Left lobe of liver (tissue), 2 donors: ENCODE measurements around the gene TPCN1. TPM values are rescaled to one million over a fixed set of nuclear protein-coding genes. Genes with fewer than 3 reads are reported as not detected.
A peak's percentile ranks its signal among the peaks of the same experiment; 100 is the strongest.

Source experiments
- ATAC-seq: fragments of 200-7000 bp; cut with Tn5 transposase; one replicate; pipeline ENCODE4 v1.9.1; 2020; ENCODE audit warnings: mild to moderate bottlenecking, moderate library complexity
- DNase-seq: peaks from one replicate; pipeline ENCODE4 v3.0.0-alpha.2; 2020; ENCODE audit warnings: low spot score
- total RNA-seq: library from RNA; stranded (reverse); gene quantifications from one replicate; pipeline ENCODE4 v1.2.1, GENCODE V29; 2021
- donor health status: DM: no; HTN: no; CAD: no; lungs with moderate emphysema.
- donor health status: DM: no; HTN: yes; CAD: no.

Gene TPCN1
- total RNA-seq, 1 donor from 2014 or later = 33.1 TPM

DNA sequence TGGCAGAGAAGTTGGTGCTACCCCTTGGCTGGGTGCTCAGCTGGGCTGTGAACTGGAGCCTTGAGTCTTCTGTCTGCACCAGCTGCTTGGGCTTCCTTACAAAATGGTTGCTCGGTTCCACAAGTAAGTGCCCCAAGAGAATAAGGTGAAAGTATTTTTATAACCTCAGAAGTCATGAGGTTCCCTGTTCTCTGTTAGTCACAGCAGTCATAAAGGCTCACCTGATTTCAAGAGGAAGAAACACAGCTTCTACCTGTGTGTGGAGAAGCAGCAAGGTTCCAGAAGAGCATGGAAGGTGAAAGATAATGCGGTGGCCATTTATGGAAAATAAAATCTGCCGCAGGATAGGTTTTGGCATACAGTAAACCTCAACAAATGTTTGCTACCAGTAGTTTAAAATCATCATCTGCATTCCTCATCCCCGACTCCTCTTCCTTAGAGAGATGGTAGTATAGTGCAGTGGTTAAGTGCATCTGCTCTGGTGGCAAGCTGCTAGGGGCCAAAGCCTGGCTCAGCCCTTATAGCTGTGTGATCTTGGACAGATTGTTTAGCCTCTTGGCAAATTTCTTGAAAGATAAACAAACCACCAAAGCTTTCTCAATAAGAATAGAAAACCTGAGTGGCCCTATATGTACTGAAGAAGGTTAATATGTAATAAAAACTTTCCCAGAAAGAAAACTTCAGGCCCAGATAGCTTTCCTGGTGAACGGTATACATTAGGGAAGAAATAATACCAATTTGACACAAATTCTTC is 32.4 kb downstream of the TPCN1 start:
- ATAC-seq (no peak), DNase-seq (no peak)

DNA sequence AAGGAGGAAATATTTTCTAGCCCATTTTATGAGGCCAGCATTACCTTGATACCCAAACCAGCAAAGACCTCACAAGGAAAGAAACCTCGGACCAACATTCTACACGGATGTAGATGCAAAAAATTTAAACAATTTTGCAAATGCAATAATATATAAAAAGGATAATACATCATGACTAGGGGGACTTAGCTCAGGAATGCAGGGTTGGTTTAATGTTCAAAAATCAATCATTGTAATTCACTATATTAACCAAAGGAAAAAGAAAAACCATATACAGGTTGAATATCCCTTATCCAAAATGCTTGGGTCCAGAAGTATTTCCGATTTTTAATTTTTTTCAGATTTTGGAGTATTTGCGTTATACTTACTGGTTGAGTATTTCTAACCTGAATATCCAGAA is 33.0 kb downstream of the TPCN1 start:
- ATAC-seq = no peak
- no peak for DNase-seq

DNA sequence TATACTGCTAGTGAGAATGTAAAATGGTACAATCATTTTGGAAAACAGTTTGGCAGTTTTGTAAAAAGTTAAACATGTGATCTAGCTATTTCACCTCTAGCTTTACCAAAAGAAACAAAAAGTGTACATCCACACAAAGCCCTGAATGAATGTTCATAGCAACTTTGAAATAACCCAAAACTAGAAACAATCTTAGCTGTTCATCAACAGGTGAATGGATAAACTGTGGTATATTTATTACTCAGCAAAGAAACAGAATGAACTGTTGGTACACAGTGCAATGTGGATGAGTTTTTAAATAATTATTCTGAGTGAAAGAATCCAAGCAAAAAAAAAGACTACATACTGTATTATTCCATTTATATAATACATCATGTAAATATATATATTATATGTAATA is 36.3 kb downstream of the TPCN1 start:
- ATAC-seq = no peak
- DNase-seq = no peak

DNA sequence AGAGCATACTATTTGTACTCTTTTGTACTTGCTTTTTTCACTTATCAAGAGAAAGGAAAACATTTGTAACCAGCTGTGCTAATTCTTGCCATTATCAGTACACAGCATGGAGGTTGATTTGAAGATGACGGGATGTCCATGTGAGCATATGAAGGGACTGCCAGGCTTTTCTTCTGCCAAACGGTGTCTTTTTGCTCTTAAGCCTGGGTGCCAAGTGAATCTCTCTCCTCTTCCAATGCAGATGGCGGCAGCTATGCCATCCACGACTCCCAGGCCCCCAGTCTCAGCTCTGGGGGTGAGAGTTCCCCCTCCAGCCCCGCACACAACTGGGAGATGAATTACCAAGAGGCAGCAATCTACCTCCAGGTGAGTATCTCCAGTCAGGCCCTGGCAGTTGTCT is 38.9 kb downstream of the TPCN1 start:
- DNase-seq (no peak), ATAC-seq (peak; percentile 23)

DNA sequence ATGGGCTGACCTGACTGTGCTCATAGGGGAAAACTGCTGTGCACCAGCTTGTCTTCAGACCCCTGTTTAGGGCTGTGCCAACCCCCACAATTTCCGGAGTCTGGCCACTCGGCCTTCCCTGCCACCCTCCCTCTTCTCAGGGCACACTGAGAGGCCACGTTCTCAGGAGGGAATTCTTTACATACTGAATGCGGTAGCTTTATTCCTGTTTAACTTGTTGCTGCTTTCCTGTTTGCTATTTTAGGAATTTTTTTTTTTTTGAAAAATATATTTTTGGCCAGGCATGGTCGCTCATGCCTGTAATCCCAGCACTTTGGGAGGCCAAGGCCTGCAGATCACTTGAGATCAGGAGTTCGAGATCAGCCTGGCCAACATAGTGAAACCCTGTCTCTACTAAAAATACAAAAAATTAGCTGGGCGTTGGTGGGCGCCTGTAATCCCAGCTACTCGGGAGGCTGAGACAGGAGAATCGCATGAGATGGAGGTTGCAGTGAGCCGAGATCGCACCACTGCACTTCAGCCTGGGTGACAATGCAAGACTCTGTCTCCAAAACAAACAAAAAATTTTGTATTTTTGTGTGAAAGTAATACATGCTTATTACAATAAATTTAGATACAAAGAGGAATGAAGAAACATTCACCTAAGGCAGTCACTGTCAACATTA is 39.5 kb downstream of the TPCN1 start:
- ATAC-seq (no peak), DNase-seq (no peak)

DNA sequence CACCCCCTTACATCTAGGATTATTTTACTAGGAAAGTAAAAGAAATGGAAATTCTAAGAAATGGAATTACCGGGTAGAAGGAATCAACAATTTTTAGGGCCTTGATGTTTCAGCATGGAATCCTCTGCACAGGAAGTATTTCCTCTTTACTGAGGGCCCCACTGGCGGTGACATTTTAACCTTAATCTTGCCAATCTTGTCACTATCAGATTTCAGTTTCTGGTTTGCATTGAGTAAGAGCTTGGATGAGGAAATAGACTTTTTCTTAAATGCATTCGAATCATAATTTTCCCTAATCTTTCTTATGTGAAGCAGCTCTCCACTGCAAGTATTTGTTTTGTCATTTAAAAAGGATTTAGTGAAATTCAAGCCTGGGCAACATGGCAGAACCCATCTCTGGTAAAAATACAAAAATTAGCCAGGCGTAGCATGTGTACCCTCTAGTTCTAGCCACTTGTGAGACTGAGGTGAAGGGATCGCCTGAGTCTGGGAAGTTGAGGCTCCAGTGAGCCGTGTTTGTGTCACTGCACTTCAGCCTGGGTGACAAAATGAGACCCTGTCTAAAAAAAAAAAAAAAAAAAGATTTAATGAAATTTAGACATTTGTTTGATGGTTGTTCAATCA is 40.7 kb downstream of the TPCN1 start:
- no peak for ATAC-seq
- DNase-seq = no peak

DNA sequence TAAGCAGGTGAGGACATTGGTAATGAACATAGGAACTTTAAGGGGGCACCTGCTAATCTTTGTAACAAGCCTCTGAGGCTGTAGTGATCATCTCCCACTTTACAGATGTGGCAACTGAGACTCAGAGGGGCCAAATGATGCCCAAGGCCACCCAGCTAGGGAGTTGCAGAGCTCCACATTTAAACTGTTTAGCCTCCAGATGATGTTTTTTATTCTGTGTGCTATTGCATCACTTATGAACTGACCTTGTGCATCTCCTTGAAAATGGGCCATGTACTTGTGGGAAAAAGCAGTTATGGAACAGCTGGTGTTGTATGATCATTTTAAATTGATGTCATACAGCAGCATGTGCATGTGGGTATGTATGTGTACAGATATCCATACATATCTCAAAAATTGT is 41.4 kb downstream of the TPCN1 start:
- DNase-seq = no peak
- ATAC-seq = no peak

DNA sequence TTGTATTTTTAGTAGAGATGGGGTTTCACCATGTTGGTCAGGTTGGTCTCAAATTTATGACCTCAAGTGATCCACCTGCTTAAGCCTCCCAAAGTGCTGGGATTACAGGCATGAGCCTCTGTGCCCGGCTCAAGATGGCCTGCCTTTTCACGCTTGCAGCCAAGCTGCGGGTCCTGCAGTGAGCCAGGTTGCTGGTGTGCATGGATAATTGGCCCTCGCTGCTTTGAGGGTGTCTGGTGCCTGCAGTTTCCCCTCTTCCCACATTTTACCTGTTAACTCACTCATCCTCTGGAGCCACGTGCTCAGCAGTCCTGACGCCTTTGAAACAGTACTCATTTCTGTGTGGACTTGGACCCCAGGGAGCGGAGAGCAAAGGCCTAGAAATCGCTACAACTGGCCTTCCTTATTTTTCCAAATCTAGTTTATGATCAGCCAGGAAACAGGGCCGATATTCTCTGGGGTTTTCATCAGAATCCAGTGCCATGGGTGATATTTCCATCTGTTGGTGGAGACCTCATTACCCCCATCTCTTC is 42.2 kb downstream of the TPCN1 start:
- peak; percentile 34 for ATAC-seq
- DNase-seq = peak; percentile 81

DNA sequence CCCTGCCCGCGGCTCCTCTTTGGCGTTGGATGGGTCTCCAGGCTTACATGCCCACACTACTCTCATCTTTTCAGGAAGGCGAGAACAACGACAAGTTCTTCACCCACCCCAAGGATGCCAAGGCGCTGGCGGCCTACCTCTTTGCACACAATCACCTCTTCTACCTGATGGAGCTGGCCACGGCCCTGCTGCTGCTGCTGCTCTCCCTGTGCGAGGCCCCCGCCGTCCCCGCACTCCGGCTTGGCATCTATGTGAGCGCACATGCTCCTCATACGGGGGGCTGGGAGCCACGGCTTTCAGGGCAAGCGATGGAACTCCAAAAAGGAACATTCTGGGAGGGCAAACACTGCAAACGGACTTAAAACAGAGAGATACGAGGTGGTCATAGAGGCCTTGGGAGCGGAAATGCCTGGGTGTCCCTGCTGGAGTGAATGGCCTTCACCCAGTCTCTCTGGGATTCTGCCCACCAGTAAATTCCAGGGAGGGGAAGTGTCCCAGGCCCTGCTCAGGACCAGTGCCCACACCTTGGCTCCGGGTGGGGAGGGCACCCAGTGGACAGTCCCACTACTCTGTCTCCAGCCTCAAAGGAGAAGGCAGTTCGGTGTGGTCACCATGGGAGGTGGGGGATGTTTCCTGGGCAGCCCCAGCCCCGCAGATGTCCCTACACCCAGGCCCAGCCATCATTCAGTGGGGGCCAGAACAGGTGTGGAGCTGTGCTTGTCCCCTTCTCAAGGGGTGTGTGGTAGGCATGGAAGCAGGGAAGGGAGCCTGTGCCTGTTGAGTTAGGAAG is 45.0 kb downstream of the TPCN1 start:
- no peak for ATAC-seq
- no peak for DNase-seq

DNA sequence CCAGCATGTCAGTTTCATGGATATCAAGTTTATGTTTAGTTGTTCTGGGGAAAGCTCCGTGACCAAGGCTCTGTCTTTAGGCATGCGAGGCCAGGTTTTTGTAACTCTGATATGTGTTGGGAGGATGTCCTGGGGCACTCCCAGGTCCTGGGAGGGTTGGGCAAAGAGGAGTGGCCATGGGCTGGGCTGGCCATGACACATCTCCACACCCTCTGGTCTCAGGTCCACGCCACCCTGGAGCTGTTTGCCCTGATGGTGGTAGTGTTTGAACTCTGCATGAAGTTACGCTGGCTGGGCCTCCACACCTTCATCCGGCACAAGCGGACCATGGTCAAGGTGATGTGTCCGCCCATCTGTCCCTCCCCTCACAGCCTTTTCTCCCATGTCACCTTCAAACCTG is 46.4 kb downstream of the TPCN1 start:
- no peak for ATAC-seq
- no peak for DNase-seq

DNA sequence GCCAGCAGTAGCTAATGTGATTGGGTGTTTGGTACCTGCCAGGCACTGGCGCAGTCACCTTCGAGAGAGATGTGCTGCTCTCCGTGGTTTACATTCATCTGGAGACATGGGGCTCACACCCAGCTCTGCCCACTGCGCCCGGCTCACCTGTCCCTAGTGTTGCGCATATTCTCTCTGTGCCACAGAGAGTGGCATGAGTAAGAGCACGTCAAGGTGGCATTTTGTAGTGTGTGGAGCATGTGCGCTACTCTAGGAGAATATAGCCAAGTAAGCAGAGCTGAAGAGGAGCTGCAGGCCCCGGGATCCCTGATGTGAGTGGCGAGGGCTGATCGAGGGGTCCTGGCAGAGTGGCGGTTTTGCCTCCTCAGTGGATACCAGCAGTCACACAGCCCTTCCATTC is 46.9 kb downstream of the TPCN1 start:
- no peak for DNase-seq
- ATAC-seq = no peak

DNA sequence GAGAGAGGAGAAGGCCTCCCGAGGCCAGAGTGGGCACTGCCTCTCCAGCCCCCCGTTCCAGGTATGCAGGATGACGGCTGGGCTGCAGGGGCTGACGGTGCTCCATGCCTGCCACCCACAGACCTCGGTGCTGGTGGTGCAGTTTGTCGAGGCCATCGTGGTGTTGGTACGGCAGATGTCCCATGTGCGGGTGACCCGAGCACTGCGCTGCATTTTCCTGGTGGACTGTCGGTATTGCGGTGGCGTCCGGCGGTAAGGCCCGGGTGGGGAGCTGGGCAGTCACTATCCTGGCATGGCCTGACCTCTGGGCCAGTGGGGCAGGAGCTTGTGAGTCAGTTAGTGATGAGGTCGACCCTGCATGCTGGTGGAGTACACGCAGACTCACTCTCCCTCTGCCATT is 47.4 kb downstream of the TPCN1 start:
- no peak for DNase-seq
- no peak for ATAC-seq

DNA sequence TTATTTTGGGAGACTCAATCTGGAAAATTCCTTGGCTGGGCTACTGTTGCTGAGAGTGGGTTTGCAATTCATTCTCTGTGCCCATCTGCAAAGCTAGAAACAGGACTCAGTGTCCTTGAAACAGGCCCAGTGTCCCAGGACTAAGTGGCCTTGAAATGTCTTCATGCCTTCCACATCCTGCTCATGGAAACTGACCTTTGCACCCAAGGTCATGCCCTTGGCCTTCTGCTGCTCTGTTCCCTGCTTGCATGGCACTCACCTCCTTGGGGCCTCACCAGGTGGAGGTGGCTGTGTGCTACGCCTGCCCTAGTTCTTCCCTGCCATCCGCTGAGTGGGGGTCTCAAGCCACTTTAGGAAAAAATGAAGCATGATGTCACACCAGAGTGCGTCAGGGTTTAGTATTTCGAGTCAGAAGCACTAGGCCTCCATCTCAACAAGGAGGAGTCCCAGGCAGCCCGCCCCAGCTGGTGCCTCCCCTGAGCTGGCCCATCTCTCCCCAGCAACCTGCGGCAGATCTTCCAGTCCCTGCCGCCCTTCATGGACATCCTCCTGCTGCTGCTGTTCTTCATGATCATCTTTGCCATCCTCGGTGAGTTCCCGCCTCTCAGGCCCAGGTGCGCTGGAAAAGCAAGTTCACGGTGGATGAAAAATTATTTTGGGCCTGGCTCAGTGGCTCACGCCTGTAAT is 48.1 kb downstream of the TPCN1 start:
- no peak for ATAC-seq
- DNase-seq = no peak

DNA sequence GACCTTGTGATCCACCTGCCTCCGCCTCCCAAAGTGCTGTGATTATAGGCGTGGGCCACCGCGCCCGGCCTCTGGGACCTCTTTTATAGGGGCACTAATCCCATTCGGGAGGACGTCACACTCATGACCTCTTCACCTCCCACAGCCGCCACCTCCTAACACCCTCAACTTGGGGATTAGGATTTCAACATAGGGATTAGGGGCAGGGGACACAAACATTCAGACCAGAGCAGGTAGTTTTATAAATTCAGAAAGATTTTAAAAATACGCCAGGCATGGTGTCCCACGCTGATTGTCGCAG is 49.4 kb downstream of the TPCN1 start:
- DNase-seq = no peak

DNA sequence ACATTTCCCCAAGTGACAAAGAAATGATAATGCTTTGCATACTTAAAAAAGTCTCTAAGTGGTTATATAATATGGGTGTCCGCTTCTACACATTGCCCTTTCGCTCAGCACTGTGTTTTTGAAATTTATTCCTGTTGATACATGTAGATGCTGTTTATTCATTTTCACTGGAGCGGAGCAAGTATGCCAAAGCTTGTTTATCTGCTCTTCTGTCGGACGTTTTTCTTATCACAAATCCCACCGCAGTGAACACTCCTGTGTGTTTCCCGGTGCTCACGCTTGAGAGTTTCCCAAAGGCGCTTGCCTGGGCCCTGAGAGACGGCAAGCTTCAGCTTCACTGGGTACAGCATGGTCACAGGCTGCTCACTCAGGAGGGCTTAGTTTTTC is 50.2 kb downstream of the TPCN1 start:
- no peak for ATAC-seq

More for the DNA sequence above, 49.4 kb downstream of the TPCN1 start:
- ATAC-seq = no peak

DNA sequence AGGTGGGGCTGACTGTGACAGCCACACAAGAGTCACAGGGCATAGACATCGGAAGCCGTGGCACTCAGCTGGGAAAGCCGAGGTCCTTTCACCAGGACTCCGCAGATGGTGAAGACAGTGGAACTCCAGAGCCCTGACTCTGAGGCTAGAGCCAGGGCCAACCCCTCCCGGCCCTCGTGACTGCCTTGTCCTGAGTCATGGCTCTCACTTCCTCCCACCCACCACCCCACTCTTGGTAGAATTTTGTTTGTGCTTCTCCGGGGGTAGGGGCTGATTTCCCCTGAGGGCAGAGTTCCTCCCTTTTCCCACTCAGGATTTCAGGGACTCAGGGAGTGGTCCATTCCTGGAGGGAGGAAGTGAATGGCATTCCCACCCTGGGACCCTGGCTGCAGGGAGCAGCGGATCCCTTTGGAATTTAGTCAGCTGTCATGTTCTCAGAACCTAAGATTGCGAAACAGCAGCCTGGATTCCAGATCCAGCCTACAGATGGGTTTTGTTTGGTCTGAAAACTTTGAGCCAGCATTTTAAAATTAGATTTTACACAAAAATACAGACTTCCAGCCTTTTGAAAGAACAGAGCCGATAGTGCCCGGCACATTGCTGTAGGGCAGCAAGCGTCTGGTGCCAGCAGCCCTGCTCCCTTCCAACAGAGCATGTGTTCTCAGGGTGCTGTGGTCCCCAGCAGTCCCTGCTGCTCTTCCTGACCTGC is 50.7 kb downstream of the TPCN1 start:
- ATAC-seq (peak; percentile 83), DNase-seq (peak; percentile 64)

More for the DNA sequence above, 50.2 kb downstream of the TPCN1 start:
- DNase-seq = no peak

DNA sequence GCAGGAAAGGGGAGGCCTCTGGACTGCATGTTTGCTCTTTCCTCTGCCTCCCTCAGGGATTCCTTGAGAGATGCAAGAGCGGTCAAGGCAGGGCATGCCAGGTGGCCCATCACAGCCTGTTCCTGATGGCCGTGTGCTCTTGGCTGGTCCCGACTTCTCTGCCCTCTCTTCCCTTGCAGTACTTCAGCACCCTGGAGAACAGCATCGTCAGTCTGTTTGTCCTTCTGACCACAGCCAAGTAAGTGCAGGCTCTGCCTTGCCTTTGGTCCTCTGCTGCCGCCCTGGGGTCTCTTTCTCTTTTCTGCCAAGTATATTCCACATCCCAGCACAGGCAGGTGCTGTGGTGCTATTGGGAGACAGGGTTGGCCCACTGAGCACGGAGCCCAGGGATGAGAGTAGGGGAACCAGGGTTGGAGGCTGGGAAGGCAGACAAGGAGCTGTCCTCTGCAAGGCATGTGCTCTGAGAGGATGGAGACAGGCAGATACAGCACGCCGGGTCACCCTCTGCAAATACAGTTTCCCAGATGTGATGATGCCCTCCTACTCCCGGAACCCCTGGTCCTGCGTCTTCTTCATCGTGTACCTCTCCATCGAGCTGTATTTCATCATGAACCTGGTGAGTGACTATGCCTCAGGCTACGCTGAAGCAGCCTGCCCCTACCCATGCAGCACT is 51.9 kb downstream of the TPCN1 start:
- DNase-seq = no peak

DNA sequence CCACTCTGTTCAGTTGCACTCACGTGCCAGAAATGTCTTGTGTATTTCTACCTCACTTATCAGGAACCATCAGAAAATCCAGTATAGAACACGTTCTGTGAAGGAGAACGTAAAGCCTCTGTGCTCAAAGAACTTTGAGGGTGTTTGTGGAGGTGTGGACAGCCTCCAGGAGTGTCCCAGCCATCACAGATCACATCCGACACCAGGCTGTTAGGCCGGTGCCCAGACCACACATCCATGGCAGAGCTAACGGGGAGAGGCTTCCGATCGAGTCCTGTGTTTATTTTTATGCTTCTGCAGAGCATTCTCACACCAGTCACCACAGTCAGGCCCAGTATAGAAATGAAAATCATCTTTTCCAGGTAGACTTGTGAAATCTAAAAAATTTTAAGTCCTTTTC is 53.6 kb downstream of the TPCN1 start:
- DNase-seq (no peak), ATAC-seq (no peak)

More for the DNA sequence above, 51.9 kb downstream of the TPCN1 start:
- no peak for ATAC-seq

DNA sequence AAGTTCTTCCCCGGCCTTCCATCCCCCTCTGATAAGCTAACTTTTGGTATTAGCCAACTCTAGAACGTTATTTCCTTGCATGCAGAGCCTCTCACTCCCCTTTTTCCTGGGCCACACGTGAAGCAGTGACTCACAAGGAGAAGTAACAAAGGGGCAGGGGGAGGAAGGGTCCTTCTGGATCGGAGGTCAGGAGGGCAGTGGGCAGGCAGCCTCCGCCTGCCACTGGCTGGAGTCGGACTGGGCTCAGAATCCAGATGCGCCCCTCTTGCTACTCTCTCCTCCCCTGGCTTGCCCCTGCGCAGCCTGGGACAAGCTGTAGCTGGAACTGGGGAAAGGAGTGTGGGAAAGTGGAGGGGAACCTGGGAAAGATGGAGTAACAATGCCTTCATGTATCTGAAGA is 55.0 kb downstream of the TPCN1 start:
- DNase-seq (no peak), ATAC-seq (no peak)
